HG03280 (cell line): Measurements from ENCODE around the gene UST.
"Not testable (repeated sequence)": the region's sequence is repeated elsewhere in the genome, so short reads cannot be mapped to it uniquely, and the experiment has no call there.

Source experiments
- ATAC-seq: cut with Tn5 transposase; IDR thresholded peaks from one replicate; pipeline ENCODE4 v1.9.1; 2021; ENCODE audit warnings: mild to moderate bottlenecking, moderate library complexity; ENCODE audit not compliant: unreplicated experiment

The UST gene

GRCh38 chr6:148857798-148858390 is 111.1 kb downstream of the UST start:
- no peak for ATAC-seq

- not testable (repeated sequence) for ATAC-seq
These were observed 117.3 kb downstream of the UST start for GRCh38 chr6:148864132-148864531.

GRCh38 chr6:148864941-148865340 is 118.1 kb downstream of the UST start:
- no peak for ATAC-seq

- peak; percentile 89 for ATAC-seq
These were observed 119.9 kb downstream of the UST start for GRCh38 chr6:148866657-148867268.

- ATAC-seq, result no peak
These were observed 121.0 kb downstream of the UST start for GRCh38 chr6:148867862-148868261.

GRCh38 chr6:148868314-148868713 is 121.5 kb downstream of the UST start:
- ATAC-seq, result no peak

- ATAC-seq, result no peak
These were observed 122.1 kb downstream of the UST start for GRCh38 chr6:148868901-148869300.

GRCh38 chr6:148869585-148869984 is 122.8 kb downstream of the UST start:
- no peak for ATAC-seq

- ATAC-seq, result no peak
These were observed 126.3 kb downstream of the UST start for GRCh38 chr6:148873154-148873553.

GRCh38 chr6:148873868-148874267 is 127.0 kb downstream of the UST start:
- ATAC-seq, result no peak

- ATAC-seq, result no peak
These were observed 128.0 kb downstream of the UST start for GRCh38 chr6:148874698-148875293.

GRCh38 chr6:148878683-148879082 is 131.9 kb downstream of the UST start:
- no peak for ATAC-seq

GRCh38 chr6:148880742-148881141 is 133.9 kb downstream of the UST start:
- ATAC-seq, result not testable (repeated sequence)

- no peak for ATAC-seq
These were observed 134.9 kb downstream of the UST start for GRCh38 chr6:148881593-148882311.

GRCh38 chr6:148883270-148883669 is 136.4 kb downstream of the UST start:
- ATAC-seq, result no peak

- no peak for ATAC-seq
These were observed 137.6 kb downstream of the UST start for GRCh38 chr6:148884461-148884860.

- no peak for ATAC-seq
These were observed 138.5 kb downstream of the UST start for GRCh38 chr6:148885136-148885865.

GRCh38 chr6:148885925-148886845 is 139.4 kb downstream of the UST start:
- ATAC-seq, result no peak

GRCh38 chr6:148887181-148887580 is 140.4 kb downstream of the UST start:
- no peak for ATAC-seq

GRCh38 chr6:148888856-148889255 is 142.0 kb downstream of the UST start:
- ATAC-seq, result no peak
